ENCODE measurements around the gene TRAPPC14. TPM values are rescaled to one million over a fixed set of nuclear protein-coding genes. Genes with fewer than 3 reads are reported as not detected.

Gene TRAPPC14
- total and polyA plus RNA-seq, 5 donors from 2014 or later = 2.3 to 54.6 (median 4.1) TPM

DNA sequence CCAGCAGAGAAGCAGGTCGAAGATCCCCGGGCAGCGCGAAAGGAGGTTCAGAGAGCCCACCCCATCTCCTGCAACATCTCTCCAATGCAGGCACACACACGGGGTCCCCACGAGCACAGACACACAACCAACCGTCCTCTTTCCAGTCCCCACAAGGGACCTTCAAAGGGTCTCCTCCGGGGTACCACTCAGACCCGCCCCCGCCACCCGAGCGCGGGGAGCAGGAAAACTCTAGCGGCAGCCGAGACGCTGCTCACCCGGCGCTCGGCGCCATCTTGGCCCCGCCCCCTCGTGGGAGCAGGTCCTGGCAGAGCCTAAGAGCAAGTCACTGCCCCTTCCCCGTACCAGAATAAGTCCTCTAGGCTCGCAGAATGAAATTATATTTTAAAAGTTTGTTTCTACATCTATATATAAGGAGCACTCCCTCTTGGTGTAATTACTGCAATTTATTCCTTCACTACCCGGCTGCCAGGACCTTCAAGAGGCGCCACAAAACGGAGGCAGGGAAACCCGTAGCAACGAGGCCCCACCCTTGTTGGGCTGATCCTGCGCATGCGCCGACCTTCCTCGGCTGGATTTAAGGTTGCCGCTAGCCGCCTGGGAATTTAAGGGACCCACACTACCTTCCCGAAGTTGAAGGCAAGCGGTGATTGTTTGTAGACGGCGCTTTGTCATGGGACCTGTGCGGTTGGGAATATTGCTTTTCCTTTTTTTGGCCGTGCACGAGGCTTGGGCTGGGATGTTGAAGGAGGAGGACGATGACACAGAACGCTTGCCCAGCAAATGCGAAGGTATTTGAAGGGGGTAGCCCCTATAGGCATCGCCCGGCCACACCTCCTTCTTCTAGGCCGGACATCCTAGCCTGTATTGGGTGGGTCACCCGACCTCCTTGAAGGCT, 39.2 kb downstream of the TRAPPC14 start, which contains the start of the genes CNPY4 and TAF6:
TSS of gene CNPY4 (plus strand) at position 563 of the 898 bp plus-strand sequence. CDS start at position 674, 111 bp downstream.
TSS of gene TAF6 (minus strand) at position 287 of the 898 bp plus-strand sequence. CDS start 5,149 bp downstream, outside the sequence.
- no peaks in the 10 kb centered on the region for H3K9me3 ChIP-seq (ENCODE audit: control insufficient read depth in 2 of 2, low read length in 2 of 2)
- Mint-ChIP-seq H3K4me1 (peaks cover 0 to 32% (median 15%) of the 10 kb centered on the region in 4 donors), H3K27me3 (peaks cover 5% of the 10 kb centered on the region), H3K4me3 (peak within 1 kb of the TSS; percentile 95 to 99 (median 98)), H3K36me3 (no peaks in the 10 kb centered on the region), H3K27ac (peak within 1 kb of the TSS; percentile 97 to 100 (median 98)), H3K9me3 (no peaks in the 10 kb centered on the region)
- DNase-seq (peak; percentile 92 to 96 (median 95)), ATAC-seq (ENCODE audit: low read depth in 2 of 2) (peak; percentile 64 to 71)
- peaks cover 5% of the 10 kb centered on the region for H3K36me3 ChIP-seq (ENCODE audit: control insufficient read depth, insufficient read depth, low read length)
- no peaks in the 10 kb centered on the region for H3K27me3 ChIP-seq (ENCODE audit: control insufficient read depth, insufficient read depth, low read length)
- peak within 1 kb of the TSS; percentile 95 for H3K4me3 ChIP-seq (ENCODE audit: low read depth, low read length)
- H3K4me1 ChIP-seq (ENCODE audit: control insufficient read depth, insufficient read depth, low read length, poor library complexity, severe bottlenecking) = peaks cover 24% of the 10 kb centered on the region
- H3K27ac ChIP-seq (ENCODE audit: insufficient read depth, low read length, poor library complexity, severe bottlenecking) = peak within 1 kb of the TSS; percentile 95

DNA sequence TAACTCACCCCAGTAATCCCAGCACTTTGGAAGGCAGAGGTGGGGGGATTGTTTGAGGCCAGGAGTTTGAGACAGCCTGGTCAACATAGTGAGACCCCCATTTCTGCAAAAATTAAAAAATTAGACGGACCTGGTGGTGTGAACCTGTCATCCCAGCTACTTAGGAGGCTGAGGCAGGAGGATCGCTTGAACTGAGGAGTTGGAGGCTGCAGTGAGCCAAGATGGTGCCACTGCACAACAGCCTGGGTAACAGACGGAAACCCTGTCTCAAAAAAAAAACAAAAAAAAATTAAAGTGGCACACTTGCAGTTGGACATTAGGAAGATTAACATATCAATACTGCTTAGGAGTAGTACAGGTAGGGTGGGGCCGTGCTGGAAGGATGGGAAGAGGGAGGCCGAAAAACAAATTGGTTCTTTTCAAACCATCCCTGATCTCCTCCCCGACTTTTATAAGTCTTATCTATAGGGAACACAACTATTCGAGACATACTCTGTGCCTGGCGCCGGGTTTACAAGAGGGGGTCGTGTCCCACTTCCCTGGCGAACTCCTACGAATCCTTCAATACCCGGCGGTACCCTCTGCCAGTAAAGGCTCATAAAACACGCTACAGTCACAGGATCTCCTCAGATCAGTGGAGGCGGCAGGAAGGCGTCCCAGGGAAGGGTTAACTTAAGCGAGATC, 40.0 kb downstream of the TRAPPC14 start:
- Mint-ChIP-seq H3K9me3 (no peaks in the 10 kb centered on the region), H3K27me3 (peaks cover 5% of the 10 kb centered on the region), H3K36me3 (no peaks in the 10 kb centered on the region), H3K27ac (peak overlapping the region; percentile 97 to 100 (median 98)), H3K4me3 (peak overlapping the region; percentile 95 to 99 (median 98)), H3K4me1 (peaks cover 0 to 29% (median 13%) of the 10 kb centered on the region in 4 donors)
- peak overlapping the region; percentile 95 for H3K27ac ChIP-seq (ENCODE audit: insufficient read depth, low read length, poor library complexity, severe bottlenecking)
- H3K27me3 ChIP-seq (ENCODE audit: control insufficient read depth, insufficient read depth, low read length) = no peaks in the 10 kb centered on the region
- no peaks in the 10 kb centered on the region for H3K9me3 ChIP-seq (ENCODE audit: control insufficient read depth in 2 of 2, low read length in 2 of 2)
- peaks cover 10% of the 10 kb centered on the region for H3K36me3 ChIP-seq (ENCODE audit: control insufficient read depth, insufficient read depth, low read length)
- H3K4me3 ChIP-seq (ENCODE audit: low read depth, low read length) = peak overlapping the region; percentile 95
- DNase-seq = no peak
- peaks cover 23% of the 10 kb centered on the region for H3K4me1 ChIP-seq (ENCODE audit: control insufficient read depth, insufficient read depth, low read length, poor library complexity, severe bottlenecking)
- no peak for ATAC-seq (ENCODE audit: low read depth in 2 of 2)

GRCh38 chr7:100115026-100115425, 43.5 kb downstream of the TRAPPC14 start:
- DNase-seq = no peak
- Histone ChIP-seq H3K36me3 (ENCODE audit: control insufficient read depth, insufficient read depth, low read length) (peaks cover 27% of the 10 kb centered on the region), H3K4me1 (ENCODE audit: control insufficient read depth, insufficient read depth, low read length, poor library complexity, severe bottlenecking) (peaks cover 15% of the 10 kb centered on the region), H3K4me3 (ENCODE audit: low read depth, low read length) (no peak overlapping the region), H3K9me3 (ENCODE audit: control insufficient read depth in 2 of 2, low read length in 2 of 2) (no peaks in the 10 kb centered on the region), H3K27me3 (ENCODE audit: control insufficient read depth, insufficient read depth, low read length) (no peaks in the 10 kb centered on the region), H3K27ac (ENCODE audit: insufficient read depth, low read length, poor library complexity, severe bottlenecking) (no peak overlapping the region)
- no peak for ATAC-seq (ENCODE audit: low read depth in 2 of 2)
- peaks cover 12% of the 10 kb centered on the region for H3K36me3 Mint-ChIP-seq
- no peak overlapping the region for H3K4me3 Mint-ChIP-seq
- no peaks in the 10 kb centered on the region for H3K9me3 Mint-ChIP-seq
- no peak overlapping the region for H3K27ac Mint-ChIP-seq
- H3K4me1 Mint-ChIP-seq = peaks cover 0 to 16% (median 5%) of the 10 kb centered on the region in 4 donors
- H3K27me3 Mint-ChIP-seq = no peaks in the 10 kb centered on the region

- H3K27ac Mint-ChIP-seq = no peak overlapping the region
- H3K4me3 Mint-ChIP-seq = no peak overlapping the region
- Histone ChIP-seq H3K4me3 (ENCODE audit: low read depth, low read length) (no peak overlapping the region), H3K27me3 (ENCODE audit: control insufficient read depth, insufficient read depth, low read length) (no peaks in the 10 kb centered on the region), H3K36me3 (ENCODE audit: control insufficient read depth, insufficient read depth, low read length) (peaks cover 48% of the 10 kb centered on the region), H3K4me1 (ENCODE audit: control insufficient read depth, insufficient read depth, low read length, poor library complexity, severe bottlenecking) (no peaks in the 10 kb centered on the region), H3K27ac (ENCODE audit: insufficient read depth, low read length, poor library complexity, severe bottlenecking) (no peak overlapping the region), H3K9me3 (ENCODE audit: control insufficient read depth in 2 of 2, low read length in 2 of 2) (no peaks in the 10 kb centered on the region)
- peaks cover 0 to 4% (median 0%) of the 10 kb centered on the region in 4 donors for H3K4me1 Mint-ChIP-seq
- H3K9me3 Mint-ChIP-seq = no peaks in the 10 kb centered on the region
- no peaks in the 10 kb centered on the region for H3K27me3 Mint-ChIP-seq
- no peak for ATAC-seq (ENCODE audit: low read depth in 2 of 2)
- DNase-seq = no peak
- H3K36me3 Mint-ChIP-seq = peaks cover 23% of the 10 kb centered on the region
Observed at GRCh38 chr7:100111914-100112313, 46.6 kb downstream of the TRAPPC14 start.

DNA sequence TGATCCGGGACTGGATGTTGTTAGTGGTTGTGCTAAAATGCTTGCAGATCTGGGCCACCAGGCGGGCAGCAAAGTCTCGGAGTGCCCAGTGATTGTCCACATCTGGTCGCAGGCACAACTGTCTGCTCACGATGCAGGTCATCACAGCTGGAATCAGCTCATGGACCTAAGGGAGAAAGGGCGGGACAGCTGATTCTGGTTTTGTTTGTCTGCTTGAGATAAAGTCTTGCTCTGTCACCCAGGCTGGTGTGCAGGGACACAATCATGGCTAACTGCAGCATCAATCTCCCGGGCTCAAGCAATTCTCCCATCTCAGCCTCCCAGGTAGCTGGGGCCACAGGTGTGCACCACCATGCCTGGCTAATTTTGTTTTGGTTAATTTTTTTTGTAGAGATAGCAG, 47.4 kb downstream of the TRAPPC14 start:
- Histone ChIP-seq H3K27ac (ENCODE audit: insufficient read depth, low read length, poor library complexity, severe bottlenecking) (no peak overlapping the region), H3K27me3 (ENCODE audit: control insufficient read depth, insufficient read depth, low read length) (no peaks in the 10 kb centered on the region), H3K9me3 (ENCODE audit: control insufficient read depth in 2 of 2, low read length in 2 of 2) (no peaks in the 10 kb centered on the region), H3K4me3 (ENCODE audit: low read depth, low read length) (no peak overlapping the region), H3K36me3 (ENCODE audit: control insufficient read depth, insufficient read depth, low read length) (peaks cover 49% of the 10 kb centered on the region), H3K4me1 (ENCODE audit: control insufficient read depth, insufficient read depth, low read length, poor library complexity, severe bottlenecking) (no peaks in the 10 kb centered on the region)
- ATAC-seq (ENCODE audit: low read depth in 2 of 2) (no peak), DNase-seq (no peak)
- Mint-ChIP-seq H3K27me3 (no peaks in the 10 kb centered on the region), H3K27ac (no peak overlapping the region), H3K9me3 (no peaks in the 10 kb centered on the region), H3K36me3 (peaks cover 23% of the 10 kb centered on the region), H3K4me1 (no peaks in the 10 kb centered on the region), H3K4me3 (no peak overlapping the region)

- H3K9me3 ChIP-seq (ENCODE audit: control insufficient read depth in 2 of 2, low read length in 2 of 2) = no peaks in the 10 kb centered on the region
- Mint-ChIP-seq H3K36me3 (peaks cover 23% of the 10 kb centered on the region), H3K27me3 (no peaks in the 10 kb centered on the region), H3K4me1 (no peaks in the 10 kb centered on the region), H3K27ac (no peak overlapping the region), H3K4me3 (no peak overlapping the region), H3K9me3 (no peaks in the 10 kb centered on the region)
- no peak overlapping the region for H3K27ac ChIP-seq (ENCODE audit: insufficient read depth, low read length, poor library complexity, severe bottlenecking)
- peaks cover 49% of the 10 kb centered on the region for H3K36me3 ChIP-seq (ENCODE audit: control insufficient read depth, insufficient read depth, low read length)
- no peak overlapping the region for H3K4me3 ChIP-seq (ENCODE audit: low read depth, low read length)
- no peaks in the 10 kb centered on the region for H3K27me3 ChIP-seq (ENCODE audit: control insufficient read depth, insufficient read depth, low read length)
- DNase-seq (no peak), ATAC-seq (ENCODE audit: low read depth in 2 of 2) (no peak)
- no peaks in the 10 kb centered on the region for H3K4me1 ChIP-seq (ENCODE audit: control insufficient read depth, insufficient read depth, low read length, poor library complexity, severe bottlenecking)
Observed at GRCh38 chr7:100109521-100110163, 48.9 kb downstream of the TRAPPC14 start.

DNA sequence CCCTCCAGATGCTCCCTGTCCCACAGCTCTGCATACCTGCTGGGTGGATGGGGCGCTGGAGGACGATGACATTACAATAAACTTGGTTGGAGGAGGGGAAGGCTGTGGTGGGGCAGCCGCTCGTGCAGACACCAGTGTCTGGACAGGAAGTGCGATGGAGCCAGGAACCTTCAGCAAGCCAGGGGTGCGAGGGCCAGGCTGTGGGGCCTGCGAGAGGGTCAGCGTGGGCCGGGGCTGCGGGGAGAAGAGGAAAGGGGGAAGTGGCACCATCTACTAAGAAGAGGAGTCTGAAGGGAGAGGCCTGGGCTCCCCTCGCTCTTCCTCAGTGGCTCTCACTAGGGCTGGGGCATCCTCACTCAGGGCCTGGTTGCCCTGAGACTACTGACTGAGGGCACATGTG, 50.6 kb downstream of the TRAPPC14 start:
- Histone ChIP-seq H3K27me3 (ENCODE audit: control insufficient read depth, insufficient read depth, low read length) (no peaks in the 10 kb centered on the region), H3K4me1 (ENCODE audit: control insufficient read depth, insufficient read depth, low read length, poor library complexity, severe bottlenecking) (no peaks in the 10 kb centered on the region), H3K4me3 (ENCODE audit: low read depth, low read length) (no peak overlapping the region), H3K36me3 (ENCODE audit: control insufficient read depth, insufficient read depth, low read length) (peaks cover 38% of the 10 kb centered on the region), H3K27ac (ENCODE audit: insufficient read depth, low read length, poor library complexity, severe bottlenecking) (no peak overlapping the region), H3K9me3 (ENCODE audit: control insufficient read depth in 2 of 2, low read length in 2 of 2) (no peaks in the 10 kb centered on the region)
- H3K27me3 Mint-ChIP-seq = no peaks in the 10 kb centered on the region
- peaks cover 0 to 2% (median 0%) of the 10 kb centered on the region in 4 donors for H3K4me1 Mint-ChIP-seq
- peak overlapping the region in 2 of 4 donors; percentile 44 to 71 for H3K4me3 Mint-ChIP-seq
- no peaks in the 10 kb centered on the region for H3K9me3 Mint-ChIP-seq
- DNase-seq = no peak
- H3K36me3 Mint-ChIP-seq = peaks cover 23% of the 10 kb centered on the region
- no peak overlapping the region for H3K27ac Mint-ChIP-seq
- no peak for ATAC-seq (ENCODE audit: low read depth in 2 of 2)
